ENCODE data around the gene FGGY. TPM values are rescaled to one million over a fixed set of nuclear protein-coding genes. Genes with fewer than 3 reads are reported as not detected.

FGGY gene
- total RNA-seq, 1 experiment from 2014 or later, result 17.8 TPM

GRCh38 chr1:59560807-59561450 is 264.0 kb downstream of the FGGY start:
- H3K9me3 ChIP-seq (ENCODE audit: insufficient read depth, low read depth), result no peaks in the 10 kb centered on the region
- no peak overlapping the region for H3K4me2 ChIP-seq
- H3K27ac ChIP-seq, result no peak overlapping the region
- no peaks in the 10 kb centered on the region for H4K20me1 ChIP-seq (ENCODE audit: insufficient read depth)
- no peak overlapping the region for H3K4me3 ChIP-seq
- DNase-seq, result no peak
- no peaks in the 10 kb centered on the region for H3K36me3 ChIP-seq (ENCODE audit: low read depth)
- CTCF ChIA-PET, result no interaction called here
- TF ChIP-seq EZH2 (IDR thresholded peaks at IDR 0.05; ENCODE audit: low read depth) (no peak), CTCF (conservative IDR thresholded peaks at IDR 0.05) (no peak)
- no peaks in the 10 kb centered on the region for H3K79me2 ChIP-seq (ENCODE audit: low read depth)
- no peak overlapping the region for H2AFZ ChIP-seq
- H3K4me1 ChIP-seq (replicated peaks; ENCODE audit: insufficient read depth), result no peaks in the 10 kb centered on the region
- no peaks in the 10 kb centered on the region for H3K9me2 ChIP-seq (ENCODE audit: insufficient read depth)
- POLR2A ChIA-PET (ENCODE audit: unreplicated experiment), result no interaction called here
- H3K27me3 ChIP-seq (ENCODE audit: insufficient read depth, low read depth), result no peaks in the 10 kb centered on the region
- H3F3A ChIP-seq (ENCODE audit: insufficient read depth, low read depth), result no peaks in the 10 kb centered on the region
- BruUV-seq (replicated peaks), result no TSS peak
- intact Hi-C loops (cut with micrococcal nuclease; ENCODE audit: unreplicated experiment), result no loop called here

- Histone ChIP-seq H3K4me1 (replicated peaks; ENCODE audit: insufficient read depth) (no peaks in the 10 kb centered on the region), H3K4me3 (no peak overlapping the region), H3F3A (ENCODE audit: insufficient read depth, low read depth) (no peaks in the 10 kb centered on the region), H3K4me2 (no peak overlapping the region), H3K27ac (no peak overlapping the region), H3K9me3 (ENCODE audit: insufficient read depth, low read depth) (no peaks in the 10 kb centered on the region), H3K79me2 (ENCODE audit: low read depth) (no peaks in the 10 kb centered on the region), H3K36me3 (ENCODE audit: low read depth) (no peaks in the 10 kb centered on the region), H3K27me3 (ENCODE audit: insufficient read depth, low read depth) (no peaks in the 10 kb centered on the region), H4K20me1 (ENCODE audit: insufficient read depth) (no peaks in the 10 kb centered on the region), H2AFZ (no peak overlapping the region), H3K9me2 (ENCODE audit: insufficient read depth) (no peaks in the 10 kb centered on the region)
- no peak for DNase-seq
- CTCF ChIA-PET, result no interaction called here
- intact Hi-C loops (cut with micrococcal nuclease; ENCODE audit: unreplicated experiment), result no loop called here
- BruUV-seq (replicated peaks), result no TSS peak
- POLR2A ChIA-PET (ENCODE audit: unreplicated experiment), result no interaction called here
- TF ChIP-seq CTCF (conservative IDR thresholded peaks at IDR 0.05) (no peak), EZH2 (IDR thresholded peaks at IDR 0.05; ENCODE audit: low read depth) (no peak)
Measured at GRCh38 chr1:59561796-59562195, 264.9 kb downstream of the FGGY start.

DNA sequence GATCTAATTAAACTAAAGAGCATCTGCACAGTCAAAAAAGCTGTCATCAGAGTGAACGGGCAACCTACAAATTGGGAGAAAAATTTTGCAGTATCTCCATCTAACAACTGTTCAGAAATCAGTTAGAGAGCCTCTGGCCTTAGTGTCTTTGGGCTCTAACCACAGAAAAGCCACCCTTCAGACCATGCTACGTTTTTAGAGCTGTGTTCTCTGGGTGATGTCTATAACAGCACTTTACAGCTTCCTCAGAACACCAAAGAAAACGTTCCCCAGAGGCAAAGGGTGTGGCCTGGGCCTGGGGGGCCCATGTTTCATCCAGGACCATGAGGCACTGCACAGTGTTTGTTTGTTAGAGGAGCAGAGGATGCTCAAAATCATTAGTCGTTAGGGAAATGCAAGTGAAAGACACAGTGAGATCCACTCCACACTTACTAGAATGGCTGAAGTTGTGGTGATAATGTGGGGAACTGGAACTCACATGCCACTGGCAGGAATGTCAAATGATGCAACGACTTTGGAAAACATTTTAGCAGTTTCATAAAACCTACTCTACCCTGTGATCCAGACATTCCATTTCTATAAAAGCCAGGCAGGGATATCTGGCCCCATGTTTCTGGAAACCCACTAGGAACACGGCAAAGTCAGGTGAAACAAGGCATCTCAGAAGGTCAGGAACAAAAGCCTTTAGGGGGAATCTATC is 267.4 kb downstream of the FGGY start:
- POLR2A ChIA-PET (ENCODE audit: unreplicated experiment), result no interaction called here
- H3K9me3 ChIP-seq (ENCODE audit: insufficient read depth, low read depth), result no peaks in the 10 kb centered on the region

More for the DNA sequence above, 267.4 kb downstream of the FGGY start:
- intact Hi-C loops (cut with micrococcal nuclease; ENCODE audit: unreplicated experiment), result no loop called here
- Histone ChIP-seq H3K4me3 (no peak overlapping the region), H3K36me3 (ENCODE audit: low read depth) (no peaks in the 10 kb centered on the region), H3K79me2 (ENCODE audit: low read depth) (no peaks in the 10 kb centered on the region), H3K4me1 (replicated peaks; ENCODE audit: insufficient read depth) (no peaks in the 10 kb centered on the region), H3K27ac (no peak overlapping the region), H3K9me2 (ENCODE audit: insufficient read depth) (no peaks in the 10 kb centered on the region), H3K27me3 (ENCODE audit: insufficient read depth, low read depth) (no peaks in the 10 kb centered on the region), H4K20me1 (ENCODE audit: insufficient read depth) (no peaks in the 10 kb centered on the region), H3F3A (ENCODE audit: insufficient read depth, low read depth) (no peaks in the 10 kb centered on the region), H2AFZ (no peak overlapping the region), H3K4me2 (no peak overlapping the region)
- CTCF ChIA-PET, result no interaction called here
- BruUV-seq (replicated peaks), result no TSS peak
- no peak for TF ChIP-seq EZH2 (IDR thresholded peaks at IDR 0.05; ENCODE audit: low read depth)
- TF ChIP-seq CTCF (conservative IDR thresholded peaks at IDR 0.05), result no peak
- no peak for DNase-seq
